HG03575 (cell line): ENCODE data around the gene TIMP3.

Source experiments
- ATAC-seq: cut with Tn5 transposase; IDR thresholded peaks from one replicate; pipeline ENCODE4 v1.9.1; 2021; ENCODE audit not compliant: unreplicated experiment, insufficient number of reproducible peaks, low FRiP score; ENCODE audit errors: extremely low read depth

Gene TIMP3

DNA sequence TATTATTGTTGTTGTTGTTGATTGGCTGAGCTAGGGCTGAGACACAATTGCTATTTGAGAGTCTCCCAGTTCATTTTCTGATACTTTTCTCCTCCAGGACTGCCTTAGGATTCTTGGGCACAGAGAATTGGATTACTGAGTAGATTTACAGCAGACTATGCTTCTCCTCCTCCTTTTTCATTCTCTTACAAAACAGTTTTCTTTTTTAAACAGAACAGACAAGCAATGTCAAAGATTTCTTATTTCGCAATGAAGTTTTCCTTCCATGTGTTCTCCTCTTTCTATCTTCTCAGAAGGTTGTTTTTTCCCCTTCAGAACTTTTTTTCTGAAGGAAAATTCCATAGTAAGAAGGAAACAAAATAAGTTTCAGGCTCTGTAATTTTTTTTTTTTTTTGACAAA, 19.8 kb upstream of the TIMP3 start:
- ATAC-seq, result no peak

DNA sequence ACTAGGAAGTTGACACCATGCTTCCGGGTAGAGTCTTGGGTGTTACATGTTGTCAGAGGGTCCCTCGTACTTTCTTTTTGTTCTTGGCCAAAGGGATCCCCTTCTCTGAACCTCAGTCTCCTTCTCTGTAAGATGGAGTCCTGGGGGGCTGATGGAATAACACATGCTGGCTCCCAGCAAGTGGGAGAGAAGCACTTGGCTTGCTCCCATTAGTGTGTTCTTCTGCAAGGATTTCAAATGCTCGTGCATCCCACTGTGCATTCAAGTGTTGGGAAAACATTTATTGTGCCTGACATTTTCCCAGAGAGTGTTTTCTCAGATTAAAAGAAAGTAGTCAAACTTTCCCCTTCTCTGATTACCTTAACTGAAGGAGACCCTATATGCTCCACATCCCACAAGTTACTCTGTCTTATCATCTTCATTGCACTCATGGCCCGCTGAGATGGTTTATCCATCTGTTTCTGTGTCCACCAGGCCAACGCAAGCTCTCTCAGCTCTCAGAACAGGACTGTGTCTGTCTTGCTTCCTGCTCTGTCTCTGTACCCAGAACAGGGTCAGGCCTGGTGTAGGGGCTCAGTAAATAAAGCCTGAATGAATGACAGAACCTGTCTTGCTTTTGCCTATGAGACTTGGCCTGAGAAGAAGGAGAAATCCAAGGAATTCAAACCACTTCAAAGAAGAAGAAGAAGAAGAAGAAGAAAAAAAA, 16.0 kb upstream of the TIMP3 start:
- ATAC-seq, result no peak

DNA sequence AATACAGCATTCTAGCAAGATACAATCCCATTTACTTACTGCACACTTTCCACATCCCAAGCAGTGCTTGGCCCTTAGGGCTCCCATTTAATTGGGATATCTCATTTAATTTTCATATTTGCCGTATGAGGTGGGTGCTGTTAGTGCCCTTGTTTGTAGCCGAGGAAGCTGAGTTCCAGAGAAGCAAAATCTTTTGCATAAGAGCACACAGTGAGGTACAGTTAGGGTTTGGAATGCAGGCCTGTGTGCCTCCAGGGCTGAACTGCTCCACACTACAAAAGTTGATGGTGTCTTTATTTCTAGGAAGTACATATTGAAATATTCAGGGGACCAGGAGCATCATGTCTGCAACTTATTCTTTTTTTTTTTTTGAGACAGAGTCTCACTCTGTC, 15.5 kb upstream of the TIMP3 start:
- no peak for ATAC-seq

DNA sequence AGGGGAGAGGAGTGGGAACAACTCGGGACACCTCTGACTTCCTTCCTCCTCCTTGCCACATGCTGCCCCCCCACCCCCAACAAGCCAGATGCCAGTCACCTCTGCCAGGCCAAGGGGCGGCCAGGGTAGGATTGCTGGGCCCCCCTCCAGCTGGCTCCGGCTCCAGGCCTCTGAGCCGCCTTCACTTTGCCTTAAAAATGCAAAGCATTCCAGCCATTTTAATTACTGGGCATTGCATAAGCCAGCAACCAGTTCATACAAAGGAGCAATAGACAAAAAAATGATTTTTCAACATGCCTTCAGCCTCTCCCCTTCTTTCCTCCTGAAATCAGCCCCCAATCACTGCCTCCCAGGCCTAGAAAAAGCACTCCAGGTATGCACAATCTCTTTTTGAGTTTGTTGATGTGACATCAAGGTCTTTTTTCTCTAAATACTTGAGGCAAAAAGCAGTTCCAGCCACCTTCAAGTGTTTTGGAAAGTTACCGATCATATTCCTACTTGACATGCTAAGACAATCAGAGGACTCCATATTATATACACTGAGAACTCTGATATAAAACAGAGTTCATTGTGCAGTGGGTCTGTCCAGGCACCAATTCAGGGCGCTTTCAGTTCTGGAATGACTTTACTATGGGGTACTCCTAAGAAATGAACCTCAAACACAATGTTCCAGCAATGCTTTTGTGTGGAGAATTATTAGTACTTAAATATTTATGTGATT, 12.4 kb upstream of the TIMP3 start:
- ATAC-seq, result no peak

DNA sequence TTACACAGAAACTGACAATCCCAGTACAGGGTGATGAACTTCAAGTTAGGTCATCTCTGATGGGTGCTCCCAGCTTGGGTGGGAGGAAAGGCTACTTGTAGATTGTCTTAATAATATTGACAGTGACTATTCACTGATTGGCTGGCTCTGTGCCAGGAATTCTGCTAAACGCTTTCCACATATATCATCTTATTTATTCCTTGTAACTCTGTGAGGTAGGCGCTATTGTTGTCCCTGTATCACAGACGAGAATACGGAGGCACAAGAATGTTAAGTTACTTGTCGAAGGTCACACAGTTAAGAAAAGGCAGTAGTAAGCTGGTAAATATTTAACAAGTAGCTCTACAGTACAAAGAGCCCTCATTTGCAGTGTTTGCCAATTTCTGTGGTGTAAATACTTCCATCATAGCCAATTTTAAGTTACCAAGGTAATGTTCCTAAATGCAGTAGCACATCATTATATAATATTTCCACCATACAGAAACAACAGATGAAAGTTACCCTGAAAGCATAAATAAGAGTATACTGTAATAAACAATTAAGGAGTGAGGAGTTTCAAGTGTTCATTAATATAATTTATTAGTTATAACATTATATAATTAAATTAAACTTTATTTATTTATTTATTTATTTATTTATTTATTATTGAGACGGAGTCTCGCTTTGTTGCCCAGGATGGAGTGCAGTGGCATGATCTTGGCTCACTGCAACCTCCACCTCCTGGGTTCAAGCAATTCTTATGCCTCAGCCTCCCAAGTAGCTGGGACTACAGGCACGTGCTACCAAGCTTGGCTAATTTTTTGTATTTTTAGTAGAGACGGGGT, 11.5 kb upstream of the TIMP3 start:
- no peak for ATAC-seq

DNA sequence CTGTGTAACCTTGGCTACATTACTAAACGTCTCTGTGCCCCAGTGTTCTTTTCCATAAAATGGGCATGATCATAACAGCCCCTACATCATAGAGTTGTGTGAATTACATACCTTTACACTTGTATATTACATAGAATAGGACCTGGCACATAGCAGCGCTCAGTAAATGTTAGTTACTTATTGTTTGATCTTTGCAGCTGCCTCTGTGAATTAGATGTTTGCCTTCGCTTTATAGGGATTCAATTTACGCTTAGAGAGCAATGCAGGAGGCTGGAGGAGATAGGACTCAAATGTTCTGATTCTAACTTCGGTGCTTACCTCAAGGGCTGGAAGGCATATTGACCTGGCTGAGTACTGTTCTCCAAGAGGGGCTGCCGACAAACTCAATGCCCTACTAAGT, 10.4 kb upstream of the TIMP3 start:
- no peak for ATAC-seq

DNA sequence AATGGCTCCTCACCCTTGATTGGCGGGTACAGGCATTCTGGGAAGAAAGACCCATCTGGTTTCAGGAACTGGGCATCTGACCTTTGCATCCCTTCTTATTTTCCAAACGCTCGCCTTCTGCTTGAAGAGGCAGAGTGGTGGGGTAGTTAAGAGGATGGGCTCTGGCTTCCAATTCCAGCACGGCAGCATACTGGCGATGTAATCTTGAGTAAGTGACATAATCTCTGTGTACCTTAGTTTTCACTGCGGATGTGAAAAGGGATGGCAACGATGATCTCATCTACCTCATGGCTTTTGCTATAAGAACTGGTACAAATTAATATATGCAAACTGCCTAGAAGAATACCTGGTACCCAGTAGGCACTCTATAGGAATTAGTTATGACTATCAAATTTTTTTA, 10.0 kb upstream of the TIMP3 start:
- no peak for ATAC-seq

DNA sequence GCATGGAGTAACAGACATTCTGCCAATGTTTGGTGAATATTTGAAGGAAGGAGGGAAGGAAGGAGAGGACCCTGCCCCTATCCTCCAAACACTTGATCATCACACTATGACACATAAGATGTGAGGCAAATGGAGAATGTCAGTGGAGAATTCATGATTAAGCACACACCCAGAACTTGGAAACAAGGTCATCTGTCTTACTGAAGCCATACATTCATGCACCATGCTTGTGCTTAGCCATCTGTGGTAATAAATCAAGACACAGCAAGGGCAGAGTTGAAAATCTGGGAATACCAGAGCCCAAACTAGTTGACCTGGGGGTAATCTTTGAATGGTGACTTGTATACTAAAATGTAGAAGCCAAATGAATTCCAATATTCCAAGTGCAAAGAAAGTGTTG, 7.9 kb upstream of the TIMP3 start:
- ATAC-seq, result no peak

DNA sequence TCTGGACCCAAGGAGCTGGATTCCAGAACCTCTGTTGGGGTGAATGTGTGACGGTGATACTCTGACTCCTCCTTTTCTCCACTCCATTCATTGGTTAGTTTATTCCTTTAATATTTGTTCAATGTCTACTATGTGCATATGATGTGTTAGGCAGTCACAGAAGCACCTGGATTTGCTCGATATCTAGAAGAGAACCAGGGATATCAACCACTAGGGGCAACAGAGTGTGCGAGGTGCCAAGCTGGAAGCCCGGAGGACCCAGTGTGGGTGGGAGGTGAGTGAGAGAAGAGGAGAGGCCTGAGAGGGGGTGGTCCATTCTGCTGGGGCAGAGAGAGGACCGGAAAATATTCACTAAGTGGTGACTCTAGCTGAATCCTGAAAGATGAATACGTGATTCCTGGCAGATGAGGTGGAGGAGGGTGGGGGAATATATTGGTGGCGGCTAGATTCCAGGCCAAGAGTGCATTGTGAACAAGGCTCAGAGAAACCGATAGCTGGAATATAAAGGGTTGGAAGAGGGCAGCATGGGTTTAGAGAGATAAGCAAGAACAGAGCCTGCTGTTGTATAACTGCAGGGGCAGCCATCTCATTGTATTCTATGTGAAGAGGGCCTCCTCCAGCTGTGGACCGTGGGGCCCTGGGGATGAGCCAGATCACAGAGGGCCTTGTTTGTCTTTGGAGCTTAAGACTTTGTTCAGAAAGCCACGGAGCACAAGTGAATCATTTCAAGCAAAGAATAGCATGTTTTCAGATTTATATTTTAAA, 6.9 kb upstream of the TIMP3 start:
- no peak for ATAC-seq

DNA sequence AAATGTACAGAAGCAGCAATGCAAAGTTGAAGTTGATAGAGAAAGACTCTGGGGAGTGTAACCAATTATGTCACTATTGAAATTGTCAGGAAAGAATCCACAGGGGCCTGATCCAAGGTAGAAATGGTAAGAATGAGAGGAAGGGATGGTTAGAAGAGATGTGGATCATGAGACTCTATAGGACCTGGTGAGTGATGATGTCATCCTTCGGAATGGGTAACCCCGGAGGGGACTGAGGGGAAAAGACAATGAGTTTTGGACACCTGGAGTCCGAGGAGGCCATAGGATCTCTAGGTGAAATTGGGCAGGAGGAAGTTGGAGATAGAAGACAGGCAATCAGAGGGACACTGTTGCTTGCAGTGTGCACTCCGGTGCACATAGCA, 6.3 kb upstream of the TIMP3 start:
- no peak for ATAC-seq

DNA sequence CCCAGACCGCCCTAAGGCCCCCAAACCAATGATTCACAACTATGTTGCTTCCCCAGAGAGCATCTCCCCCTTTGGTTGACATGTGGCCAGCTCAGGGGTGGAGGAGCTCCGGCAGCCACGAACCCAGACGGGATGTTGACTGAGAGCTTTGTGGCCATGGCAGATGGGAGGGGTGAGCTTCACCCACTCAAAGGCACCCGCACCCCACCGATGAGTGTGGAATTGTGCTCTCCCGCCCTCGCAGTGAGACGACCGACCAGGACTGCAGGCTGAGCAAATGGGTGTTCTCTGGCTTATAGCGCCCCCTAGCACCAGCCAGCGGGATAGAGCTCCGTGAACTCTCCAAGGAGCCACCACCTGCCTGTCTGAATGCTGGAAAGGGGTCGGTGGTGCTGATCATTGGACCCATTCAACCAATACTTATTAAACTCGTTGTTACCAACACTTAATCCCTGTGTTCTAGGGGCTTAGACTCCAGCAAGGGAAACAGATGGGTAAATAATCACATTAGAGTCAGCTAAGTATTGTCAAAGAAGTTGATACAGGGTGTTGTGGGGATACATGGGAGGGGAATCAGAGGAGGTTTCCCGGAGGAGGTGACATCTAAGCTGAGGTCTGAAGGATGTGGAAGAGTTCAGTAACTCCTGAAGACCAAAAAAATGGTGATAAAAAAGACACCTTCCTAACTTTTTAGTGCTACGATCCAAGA, 4.5 kb upstream of the TIMP3 start:
- no peak for ATAC-seq

DNA sequence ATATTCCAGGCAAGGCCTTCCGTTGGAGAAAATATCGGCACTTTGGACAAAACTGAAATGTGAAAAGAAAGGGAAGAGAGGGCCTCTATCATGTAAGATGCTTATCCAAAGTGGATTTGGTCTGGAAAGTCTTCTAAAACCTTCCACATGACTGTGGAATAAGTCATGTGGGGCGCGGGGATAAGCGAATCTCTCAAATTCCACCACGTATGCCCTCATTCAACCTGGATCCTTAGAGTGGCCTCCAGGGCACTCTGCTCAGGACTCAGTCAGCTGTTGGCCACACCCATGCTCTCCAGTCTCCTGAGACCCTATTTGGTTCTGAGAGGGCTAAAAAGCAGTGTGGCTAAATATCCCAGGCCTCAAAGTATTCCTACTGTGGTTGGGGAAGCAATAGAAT, 2.0 kb upstream of the TIMP3 start:
- ATAC-seq, result no peak

DNA sequence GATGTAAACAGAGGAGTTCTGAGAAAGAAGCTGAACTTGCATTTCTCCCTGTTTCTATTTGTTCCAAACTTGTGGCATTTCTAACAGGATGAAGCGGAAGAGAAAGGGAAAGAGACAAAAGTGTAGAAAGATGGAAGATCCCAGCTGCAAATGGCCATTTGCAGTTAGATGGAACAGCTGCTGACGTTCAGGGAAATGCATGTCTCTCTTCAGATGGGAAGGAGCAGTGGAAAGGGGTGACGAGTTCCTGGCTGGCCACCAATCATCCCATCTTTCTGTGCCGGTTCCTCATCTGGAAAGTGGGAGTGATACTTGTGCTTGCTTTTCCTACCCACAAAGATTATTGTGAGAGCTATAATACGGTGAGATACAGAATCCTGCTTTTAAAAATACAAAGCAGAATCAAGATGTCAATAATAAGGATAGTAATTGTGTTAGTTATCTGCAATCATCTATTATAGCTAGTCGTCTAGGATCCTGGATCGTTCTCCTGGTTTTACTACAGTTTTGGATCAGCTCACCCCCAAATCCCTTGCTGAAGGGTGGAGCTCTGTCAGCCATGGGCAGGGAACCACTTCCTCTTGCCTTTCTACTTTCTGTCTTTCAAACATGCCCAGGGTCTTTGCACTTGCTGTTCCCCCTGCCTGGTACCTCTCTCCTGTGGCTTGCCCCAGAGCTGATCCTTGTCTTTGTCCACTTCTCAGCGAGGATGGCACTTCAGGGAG, 1.2 kb upstream of the TIMP3 start:
- ATAC-seq, result no peak

DNA sequence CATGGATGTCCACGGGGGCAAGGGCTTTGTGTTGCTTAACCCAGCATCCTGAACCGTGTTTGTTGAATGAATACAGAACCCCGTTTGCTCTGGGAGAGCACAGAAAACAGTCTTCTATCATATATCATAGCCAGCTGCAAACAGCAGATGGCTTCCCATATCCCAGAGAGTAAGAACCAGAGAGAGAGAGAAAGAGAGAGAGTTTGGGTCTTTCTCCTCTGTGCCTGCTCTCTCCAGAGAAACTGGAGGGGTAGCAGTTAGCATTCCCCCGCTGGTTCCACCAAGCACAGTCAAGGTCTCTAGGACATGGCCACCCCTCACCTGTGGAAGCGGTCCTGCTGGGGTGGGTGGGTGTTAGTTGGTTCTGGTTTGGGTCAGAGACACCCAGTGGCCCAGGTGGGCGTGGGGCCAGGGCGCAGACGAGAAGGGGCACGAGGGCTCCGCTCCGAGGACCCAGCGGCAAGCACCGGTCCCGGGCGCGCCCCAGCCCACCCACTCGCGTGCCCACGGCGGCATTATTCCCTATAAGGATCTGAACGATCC, 440 bp upstream of the TIMP3 start:
- no peak for ATAC-seq

DNA sequence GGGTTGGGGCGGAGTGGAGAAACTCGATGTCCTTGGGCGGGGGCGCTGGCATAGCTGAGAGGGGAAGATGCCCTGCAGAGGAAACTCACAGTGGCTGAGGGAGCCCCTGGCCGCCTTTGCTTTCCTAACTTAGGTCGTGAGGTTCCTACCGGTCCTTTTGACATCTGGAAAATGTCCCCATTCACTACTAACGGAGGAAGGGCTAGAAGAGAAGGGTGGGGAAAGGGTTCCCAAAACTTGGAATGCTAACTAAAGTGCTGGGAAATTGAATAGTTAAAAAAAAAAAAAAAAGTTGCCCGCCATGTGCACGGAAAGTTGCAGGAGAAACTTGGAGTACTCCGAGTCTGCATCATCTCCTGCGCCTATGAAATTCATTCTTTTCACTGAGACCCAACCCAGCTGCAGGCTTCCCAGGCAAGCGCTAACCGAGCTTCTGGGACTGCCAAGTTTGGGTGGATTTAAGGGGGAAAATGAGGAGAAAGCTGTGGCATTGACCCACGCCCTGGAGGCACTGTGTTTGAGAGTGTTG, 796 bp downstream of the TIMP3 start:
- ATAC-seq, result no peak

DNA sequence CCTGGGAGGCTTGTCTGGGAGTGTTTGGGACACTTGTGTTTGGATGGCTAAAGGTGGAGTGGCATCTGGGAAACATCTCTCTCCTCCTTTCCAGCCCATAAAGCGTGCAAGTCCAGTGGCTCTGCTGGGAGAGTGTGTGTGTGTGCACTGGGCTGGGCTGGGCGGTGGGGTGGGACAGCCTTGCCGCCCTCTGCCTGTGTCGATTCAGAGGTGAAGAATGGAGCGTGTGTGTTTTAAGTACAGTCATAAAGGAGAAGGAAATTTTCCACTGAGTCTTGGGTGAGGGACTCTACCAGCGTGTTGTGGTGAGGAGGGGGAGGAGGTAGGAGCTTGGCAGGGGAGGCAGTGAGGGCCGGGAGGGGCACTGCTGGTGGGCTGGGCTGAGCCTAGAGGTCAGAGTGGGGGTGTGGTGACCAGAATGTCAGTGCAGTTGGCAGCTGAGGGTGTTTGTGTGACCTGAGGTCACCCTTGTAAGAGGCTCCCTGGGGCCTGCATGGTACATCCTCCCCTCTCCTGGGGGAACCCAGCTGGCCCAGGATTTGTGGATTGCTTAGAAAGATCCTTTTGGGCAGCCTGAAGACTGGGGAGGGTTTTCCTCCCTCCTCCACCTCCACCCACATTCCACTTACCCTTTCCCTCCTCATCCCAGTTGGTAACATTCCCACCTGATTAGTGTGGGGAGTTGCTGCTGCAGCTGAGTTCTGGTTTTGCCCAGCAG, 1.7 kb downstream of the TIMP3 start:
- ATAC-seq, result no peak

DNA sequence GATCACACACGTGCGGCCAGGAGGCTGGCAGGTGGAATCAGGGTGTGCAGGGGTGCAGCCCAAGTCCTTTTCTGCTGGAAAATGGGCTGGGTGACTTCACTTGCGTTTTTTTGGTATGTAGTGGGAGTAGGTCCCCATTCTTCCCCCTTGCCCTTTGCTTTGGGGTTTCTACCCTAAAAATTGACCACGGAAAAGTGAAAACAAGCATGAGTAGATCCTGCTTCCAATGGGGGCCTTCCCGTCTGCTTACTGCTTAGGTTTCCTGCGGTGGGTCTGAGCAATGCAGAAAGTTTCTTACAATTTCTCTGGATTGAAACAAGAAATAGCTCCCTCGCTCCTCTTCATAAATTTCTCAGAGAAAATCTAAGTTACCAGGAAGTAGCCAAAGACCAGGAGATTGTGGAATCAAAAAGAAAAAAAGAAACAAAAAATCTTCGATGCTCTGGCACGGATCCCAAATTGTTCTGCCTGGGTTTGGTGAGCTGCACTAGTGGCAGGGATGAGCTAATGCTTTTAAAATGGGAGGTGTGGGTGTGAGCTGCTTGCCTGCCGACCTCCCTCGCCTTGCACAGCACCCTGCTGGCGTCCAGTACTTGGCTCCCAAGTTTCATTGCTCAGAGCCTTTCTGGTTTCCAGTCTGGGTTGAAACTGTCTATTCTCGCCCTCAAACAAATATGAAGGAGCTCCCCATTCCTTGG, 2.4 kb downstream of the TIMP3 start:
- no peak for ATAC-seq
